ENCODE results near the gene CACUL1.
A peak's percentile ranks its signal among the peaks of the same experiment; 100 is the strongest.

Gene CACUL1

DNA sequence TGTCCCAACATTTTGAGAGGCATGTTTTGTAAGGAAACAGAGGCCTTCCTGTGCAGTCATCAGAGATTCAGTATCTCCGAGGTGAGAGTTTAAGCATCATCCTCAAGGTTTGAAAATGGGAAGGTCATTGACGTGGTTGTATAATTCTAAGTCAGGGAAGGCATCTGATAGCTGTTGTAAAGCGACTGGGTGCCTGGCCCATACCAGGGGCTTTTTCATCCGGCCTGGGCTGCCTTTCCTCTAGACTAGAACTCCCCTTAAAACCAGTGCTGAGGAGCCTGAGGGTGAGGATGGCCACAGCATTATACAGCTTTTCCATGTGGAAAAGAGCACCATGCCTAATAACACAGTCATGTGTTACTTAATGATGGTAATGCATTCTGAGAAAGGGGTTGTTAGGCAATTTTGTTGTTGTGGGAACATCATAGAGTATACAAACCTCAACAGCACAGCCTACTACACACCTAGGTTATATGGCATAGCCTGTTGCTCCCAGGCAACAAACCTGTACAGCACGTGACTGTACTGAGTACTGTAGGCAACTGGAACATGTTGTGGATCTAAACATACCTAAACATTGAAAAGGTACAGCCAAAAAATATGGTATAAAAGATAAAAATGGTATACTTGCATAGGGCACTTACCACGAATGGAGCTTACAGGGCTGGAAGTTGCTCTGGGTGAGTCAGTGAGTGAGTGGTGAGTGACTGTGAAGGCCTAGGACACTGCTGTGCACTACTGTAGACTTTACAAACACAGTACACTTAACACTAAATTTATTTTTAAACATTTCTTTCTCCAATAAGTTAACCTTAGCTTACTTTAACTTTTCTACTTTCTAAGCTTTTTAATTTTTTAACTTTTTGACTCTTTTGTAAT, 13.5 kb upstream of the CACUL1 start:
- DNase-seq, result no peak

DNA sequence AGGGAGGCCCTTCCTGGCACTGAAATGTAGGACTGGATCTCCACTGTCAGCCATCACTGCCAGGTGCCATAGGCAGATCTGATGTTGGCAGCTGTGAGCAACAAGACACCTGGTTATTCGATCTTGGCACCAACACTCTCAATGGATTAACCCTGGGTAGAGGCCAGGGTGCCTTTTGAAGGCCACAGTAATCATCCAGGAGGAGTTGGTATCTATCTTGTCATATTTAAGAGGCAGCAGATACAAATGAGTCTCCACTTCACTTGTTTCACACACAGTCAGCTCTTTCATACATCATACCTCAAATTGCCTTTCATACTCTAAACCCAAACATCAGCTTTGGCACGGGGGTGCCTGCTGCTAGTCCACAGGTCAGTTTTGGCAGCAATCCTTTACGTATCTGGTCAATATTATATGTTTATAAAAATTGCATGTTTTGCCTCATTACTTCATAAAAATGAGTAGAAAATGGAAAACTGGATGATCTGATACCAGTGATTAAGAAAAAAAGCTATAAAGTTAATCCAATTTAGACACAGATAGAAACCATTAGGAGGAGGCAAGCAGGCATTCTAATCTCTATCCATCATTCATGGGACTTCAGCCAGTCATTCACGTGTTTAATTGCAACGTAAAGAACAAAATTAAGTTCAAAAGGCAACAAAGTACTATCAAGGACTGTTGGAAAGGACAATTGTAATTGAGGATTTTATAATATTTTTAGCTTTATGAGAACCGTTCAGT, 12.7 kb upstream of the CACUL1 start:
- no peak for DNase-seq

DNA sequence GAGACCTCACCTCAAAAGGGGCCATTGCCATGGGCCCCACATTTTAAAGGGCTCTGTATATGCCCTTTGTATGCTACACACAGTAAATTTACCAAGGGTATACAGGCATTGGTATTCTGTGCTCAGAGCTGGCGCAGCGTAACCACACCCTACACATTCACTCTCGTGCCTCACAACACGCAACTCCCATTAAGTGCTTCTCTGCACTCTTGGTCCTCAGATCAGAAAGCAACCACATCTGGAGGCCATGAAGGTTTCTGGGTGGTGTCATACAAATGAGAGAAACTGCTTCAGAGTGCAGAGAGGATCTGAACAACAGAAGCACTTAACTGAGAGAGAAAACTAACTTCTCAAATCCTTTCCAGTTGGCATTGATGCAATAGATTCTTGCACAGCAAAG, 9.4 kb upstream of the CACUL1 start:
- DNase-seq, result no peak

DNA sequence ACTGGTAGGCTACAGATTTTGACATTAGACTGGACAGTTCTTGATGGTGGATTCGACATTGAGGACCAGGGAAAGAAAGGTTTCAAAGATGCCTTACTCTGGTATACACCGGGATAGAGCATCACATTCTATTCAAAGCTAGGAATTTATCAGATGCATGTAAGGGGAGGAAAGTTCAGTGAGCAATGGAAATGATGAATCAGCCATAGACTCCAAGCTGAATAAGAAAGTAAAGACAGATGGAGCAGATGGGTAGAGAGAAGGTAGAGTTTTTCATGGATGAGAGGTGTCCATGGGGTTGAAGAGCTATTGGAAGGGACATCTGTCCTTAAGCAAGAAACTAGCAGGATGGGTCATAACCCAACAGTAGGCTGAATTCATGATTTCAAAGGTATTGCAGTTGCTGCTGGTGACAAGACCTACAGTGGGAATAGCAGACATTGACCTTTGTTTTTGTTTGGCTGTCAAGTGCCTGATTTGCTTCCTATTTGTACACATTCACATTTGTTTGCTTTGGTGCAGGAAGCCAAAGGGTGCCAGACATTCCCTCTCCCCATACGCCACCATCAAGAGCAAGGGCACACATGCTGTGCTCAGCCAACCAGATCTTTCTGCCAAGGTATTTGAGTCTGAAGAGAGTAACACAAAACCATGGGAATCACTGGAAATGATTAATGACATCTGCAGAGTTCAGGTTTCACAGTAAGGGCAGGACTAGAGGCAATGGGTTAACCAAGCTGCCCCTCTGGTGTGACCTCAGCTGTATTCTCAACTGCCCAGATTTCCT, 8.6 kb upstream of the CACUL1 start:
- no peak for DNase-seq

DNA sequence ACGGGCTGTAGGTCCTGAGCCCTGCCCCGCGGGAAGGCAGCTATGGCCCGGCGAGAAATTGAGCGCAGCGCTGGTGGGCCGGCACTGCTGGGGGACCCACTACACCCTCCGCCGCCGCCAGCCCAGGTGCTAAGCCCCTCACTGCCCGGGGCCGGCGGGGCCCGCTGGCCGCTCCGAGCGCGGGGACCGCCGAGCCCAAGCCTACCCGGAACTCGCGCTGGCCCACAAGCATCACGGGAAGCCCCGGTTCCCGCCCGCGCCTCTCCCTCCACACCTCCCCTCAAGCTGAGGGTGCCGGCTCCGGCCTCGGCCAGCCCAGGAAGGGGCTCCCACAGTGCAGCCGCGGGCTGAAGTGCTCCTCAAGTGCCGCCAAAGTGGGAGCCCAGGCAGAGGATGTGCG, 5.5 kb upstream of the CACUL1 start:
- DNase-seq, result no peak

DNA sequence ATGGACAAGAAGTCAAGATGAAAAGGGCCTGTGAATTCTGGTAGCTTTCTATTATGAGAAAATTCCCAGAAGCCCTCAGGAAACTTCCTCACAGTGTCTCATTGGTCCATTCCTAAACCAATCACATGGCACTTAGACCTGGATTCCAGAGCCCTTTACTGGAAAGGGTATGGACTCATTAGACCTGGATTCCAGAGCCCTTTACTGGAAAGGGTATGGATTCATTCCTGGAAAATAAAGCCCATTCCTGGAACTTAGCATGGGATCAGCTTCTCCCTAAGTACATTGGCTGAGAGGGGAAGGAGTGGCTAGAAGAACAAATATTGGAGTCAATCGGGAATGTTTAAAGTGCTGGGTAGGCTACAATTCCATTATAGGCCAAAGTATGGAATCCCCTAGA, 3.7 kb upstream of the CACUL1 start:
- DNase-seq, result no peak

DNA sequence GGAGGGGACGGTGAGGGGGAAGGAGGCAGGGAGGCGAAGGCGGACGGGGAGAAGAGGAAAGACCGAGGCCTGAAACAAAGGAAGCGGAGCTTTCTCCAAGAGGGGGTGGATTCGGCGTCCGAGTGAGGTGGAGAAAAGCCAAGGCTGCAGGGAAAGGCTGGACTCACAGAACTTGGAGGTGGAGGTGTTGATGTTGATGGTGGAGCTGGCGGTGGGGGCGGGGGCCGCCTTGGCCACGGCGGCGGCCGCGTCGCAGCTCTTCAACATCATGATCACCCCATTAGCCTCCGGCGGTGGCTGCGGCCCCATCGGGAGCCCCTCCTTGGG, 578 bp downstream of the CACUL1 start:
- DNase-seq, result peak; percentile 7

DNA sequence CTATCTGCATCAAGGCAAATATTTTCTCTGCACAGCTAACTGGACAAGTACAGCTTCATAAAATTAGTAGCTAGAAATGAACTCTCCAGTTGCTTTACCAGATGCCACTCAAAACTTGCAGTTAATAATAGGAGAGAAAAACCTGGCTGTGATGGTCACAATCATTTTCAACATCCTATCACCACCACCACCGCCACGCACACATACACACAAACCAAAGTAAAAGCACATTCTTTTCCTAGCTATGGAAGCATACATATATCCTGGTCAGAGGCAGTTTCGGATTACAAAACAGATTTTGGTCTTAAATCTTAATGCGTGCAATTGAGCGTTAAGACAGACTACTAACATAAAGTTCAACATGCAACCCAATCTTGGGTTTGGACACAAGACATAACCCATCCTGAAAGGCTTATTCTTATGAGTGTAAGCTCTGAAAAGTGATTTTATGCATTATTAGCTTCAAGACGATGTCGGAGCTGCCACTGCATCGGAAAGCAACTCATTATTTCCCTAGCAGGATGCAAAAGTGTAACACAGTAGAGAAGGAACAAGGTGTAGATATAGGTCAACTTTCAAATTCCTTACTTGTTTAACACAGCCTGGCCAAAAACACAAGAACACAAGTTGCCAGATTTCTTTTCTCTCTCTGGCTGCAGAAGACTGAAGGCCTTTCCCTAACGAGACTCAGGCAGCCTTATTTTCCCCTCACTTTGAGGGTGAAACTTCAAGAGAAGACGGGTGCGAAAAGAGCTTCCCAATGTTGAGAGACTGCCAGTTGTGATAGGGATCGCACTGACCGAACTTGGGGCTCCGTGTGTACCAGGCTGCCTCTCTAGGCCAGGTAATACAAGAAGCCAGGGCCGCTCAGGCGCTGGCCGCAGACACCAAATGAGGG, 1.2 kb downstream of the CACUL1 start:
- peak; percentile 22 for DNase-seq

DNA sequence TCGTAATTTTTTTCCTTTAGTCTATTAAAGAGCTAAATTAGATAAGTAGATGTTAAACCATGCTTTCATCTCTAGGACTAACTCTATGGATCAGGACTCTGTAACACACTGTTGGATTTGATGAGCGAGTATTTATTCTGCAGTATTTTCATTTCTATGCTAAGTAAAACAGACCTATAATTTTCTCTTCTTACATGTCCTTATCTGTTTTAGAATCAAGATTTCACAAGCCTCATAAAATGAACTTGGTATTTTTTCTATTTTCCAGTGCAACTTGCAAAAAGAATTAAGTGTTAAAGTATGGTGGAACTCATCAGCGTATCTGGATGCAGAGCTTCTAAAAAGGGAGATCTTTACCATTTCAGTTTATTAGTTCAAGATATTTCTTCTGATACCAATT, 2.4 kb downstream of the CACUL1 start:
- DNase-seq, result no peak

DNA sequence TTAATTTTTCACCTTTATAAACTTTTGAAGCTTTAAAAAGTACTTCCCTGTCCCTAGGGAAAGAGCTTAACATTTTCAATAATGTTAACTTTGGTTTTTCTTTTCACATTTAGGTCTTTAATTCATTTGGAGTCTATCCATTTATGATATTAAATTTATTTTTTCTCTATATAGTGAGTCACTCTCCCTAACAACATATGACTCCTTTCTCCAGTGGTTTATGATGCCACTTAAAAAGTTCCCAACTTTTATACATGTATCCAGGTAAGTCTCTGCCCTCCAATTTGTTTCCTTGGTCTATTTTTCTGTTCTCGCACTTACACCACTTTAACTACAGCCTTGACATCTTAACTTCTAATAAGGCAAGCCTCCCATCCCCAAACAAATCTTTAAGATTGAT, 3.5 kb downstream of the CACUL1 start:
- no peak for DNase-seq

DNA sequence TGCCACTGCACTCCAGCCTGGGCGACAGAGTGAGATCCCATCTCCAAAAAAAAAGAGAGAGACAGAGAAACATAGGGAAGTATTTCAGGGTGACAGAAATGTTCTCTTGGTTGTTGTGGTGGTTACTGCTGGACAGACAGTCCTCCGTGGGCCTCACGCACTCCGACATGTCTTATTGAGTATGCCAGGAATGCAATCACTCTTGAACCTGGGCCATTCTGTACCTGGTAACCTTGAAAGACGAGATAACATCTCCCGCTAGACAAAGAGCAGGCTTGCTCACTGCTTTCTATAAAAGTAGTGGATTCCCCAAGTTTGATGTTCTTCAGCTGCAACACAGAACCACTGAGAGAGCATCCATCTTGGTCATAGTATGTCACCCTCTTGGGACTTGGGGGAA, 6.7 kb downstream of the CACUL1 start:
- no peak for DNase-seq

DNA sequence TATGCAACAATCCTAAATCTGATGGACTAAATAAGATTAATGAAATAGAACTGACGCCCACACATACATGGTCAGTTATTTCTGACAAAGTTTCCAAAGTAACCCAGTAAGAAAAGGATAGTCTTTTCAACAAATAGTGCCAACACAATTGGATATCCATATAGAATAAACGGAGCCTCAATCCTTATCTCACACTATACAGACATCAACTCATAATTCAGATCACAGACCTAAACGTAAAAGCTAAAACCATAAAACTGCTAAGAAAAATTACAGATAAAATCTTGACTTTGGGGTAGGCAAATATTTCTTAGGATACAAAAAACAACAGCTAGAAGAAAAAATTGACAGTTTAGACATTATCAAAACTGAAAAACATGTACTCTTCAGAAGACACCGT, 8.5 kb downstream of the CACUL1 start:
- no peak for DNase-seq

DNA sequence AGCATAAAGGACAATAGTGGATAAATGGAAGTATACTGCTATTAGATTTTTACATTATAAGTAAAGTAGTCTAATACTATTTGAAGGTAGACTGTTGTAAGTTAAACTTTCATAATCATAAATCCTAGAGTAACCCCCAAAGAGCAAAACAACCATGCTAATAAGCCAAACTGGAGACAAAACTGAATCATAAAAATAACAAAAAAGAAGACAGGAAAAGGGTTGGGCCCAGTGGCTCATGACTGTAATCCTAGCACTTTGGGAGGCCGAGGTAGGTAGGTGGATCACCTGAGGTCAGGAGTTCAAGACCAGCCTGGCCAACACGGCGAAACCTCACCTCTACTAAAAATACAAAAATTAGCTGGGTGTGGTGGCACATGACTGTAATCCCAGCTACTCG, 9.7 kb downstream of the CACUL1 start:
- peak; percentile 10 for DNase-seq

DNA sequence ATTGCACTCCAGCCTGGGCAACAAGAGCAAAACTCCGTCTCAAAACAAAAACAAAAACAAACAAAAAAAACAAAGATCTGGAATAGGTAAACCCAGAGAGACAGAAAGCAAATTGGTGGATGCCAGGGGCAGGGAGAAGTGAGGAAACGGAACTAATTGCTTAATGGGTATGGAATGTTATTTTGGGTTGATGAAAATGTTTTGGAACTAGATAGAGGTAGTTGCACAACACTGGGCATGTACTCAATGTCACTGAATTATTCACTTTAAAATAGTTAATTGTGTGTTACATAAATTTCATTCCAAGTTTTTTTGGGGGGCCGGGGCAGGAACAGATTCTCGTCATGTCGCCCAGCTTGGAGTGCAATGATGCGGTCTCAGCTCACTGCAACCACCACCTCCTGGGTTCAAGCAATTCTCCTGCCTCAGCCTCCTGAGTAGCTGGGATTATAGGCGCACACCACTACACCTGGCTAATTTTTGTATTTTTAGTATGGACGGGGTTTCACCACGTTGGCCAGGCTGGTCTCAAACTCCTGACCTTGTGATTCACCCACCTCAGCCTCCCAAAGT, 10.3 kb downstream of the CACUL1 start:
- peak; percentile 50 for DNase-seq

DNA sequence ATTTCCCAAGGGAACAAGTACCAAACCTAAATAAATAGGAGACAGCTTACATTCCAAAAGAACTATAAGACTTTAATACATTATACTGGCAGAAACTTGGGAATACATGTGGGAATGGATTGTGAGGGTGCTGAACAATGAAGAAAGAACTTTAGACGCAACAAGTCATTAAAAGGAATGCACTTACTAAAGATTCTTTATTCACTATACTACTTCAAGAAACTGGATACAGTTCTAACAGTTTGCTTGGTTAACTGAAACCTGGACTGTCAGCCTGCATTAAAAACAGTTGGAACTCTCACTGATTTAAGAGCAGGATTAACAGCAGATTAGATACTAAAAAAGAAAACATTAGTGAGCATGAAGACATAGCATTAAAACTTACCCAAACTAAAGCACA, 12.0 kb downstream of the CACUL1 start:
- peak; percentile 57 for DNase-seq

DNA sequence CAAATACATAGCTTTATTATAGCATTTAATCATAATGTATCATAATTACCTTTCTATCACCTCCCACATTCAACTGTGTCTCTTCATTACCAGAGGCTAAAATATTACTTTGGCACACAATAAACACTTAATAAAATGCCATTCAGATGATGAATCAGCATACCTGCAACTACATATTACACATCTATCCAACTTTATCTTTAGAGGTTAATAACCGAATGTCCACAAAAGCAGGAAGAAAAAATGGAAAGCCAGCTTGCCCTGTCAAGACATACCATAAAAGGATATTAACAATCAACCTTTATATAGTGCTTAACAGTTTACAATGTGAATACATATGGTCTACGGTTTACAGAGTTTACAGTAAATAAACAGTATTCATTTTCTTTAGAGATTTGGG, 12.7 kb downstream of the CACUL1 start:
- no peak for DNase-seq

DNA sequence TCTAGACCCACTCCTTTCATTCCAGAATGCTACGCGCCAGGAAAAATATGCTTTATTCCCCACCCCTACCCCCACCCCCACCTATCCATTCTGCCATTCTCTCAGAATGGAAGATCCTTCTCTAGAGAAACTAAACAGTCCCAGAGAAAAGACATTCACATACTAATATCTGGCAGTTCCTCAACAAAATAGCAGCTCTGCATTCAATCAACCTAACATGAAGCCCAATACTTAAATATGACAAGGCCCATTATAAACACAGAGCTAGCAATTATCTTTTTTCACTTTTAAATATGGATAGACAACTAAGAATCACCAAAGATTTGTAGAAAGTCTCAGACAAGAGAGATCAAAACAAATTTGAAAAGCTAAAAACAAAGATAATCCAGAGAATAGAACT, 16.4 kb downstream of the CACUL1 start:
- no peak for DNase-seq

DNA sequence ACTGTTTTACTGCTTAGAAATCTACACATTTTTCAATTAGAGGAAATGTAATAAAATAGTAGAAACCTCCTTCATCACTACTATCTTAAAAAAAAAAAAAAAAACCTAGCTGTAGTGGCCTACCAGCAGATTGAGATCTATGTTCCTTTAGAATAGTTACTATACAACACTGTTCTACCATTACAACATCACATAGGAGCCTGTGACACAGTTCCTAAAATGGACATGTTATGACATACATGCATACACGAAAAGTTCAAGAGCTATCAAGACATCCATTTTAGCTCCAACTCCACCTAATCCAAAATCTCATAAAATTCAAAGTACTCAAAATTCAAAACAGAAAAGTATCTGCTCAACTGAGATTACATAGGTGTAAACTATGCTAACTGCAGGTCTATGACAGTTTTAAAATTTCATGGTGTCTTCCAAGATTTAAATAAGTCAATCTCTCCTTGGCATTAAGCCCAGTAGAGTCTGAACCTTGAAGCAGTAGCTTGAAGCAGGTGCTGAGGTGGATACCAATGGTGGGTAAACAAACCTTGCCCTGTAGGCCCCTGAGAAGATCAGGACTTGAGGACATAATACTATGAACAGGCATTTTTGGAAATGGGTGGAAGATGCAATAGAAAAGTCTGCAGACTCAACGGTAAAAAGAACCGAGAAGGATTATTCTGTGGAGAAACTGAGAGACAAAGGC, 17.0 kb downstream of the CACUL1 start:
- no peak for DNase-seq

DNA sequence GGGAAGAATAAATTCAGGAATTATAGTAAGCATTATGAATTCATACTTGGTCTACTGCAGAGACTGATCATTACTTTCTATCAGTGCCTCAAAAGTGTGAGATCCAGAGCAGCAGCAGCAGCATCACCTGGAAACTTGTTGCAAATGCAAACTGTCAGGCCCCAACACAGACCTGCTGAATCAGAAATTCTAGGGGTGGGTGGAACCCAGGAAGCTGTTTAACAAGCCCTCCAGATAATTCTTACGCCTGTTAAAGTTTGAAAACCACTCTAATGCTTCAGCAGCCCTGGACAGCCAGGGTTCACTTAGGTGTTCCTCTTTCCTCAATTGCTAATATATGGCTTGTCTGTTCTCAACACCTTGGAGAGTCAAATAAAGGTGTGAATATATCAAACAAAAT, 19.5 kb downstream of the CACUL1 start:
- DNase-seq, result no peak

DNA sequence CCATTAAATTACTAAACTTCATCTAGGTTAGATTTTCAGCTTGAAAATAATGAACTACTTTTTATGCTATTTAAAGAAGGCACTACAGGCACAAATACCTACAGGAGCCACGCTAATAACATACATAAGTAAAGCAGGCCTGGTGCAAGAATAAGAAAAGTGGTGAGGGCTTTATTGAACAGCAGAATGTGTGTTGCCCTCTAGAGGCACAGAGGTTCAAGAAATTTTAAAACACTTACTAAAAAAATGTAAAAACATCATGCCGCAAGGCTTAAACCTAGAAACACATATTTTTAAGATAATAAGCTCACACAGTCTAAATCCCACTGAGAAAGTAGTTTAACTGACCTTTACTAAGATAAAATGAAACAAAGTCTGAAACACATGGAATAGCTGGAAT, 20.3 kb downstream of the CACUL1 start:
- DNase-seq, result no peak
